Naive B cell (primary cell): ENCODE measurements around the gene MAST4. TPM values are rescaled to one million over a fixed set of nuclear protein-coding genes. Genes with fewer than 3 reads are reported as not detected.

Source experiments
- ATAC-seq, 2 donors: fragments of 150-1000 bp; cut with Tn5 transposase; 2 replicates each; pipeline ENCODE4 v1.10.0; 2021; ENCODE audit warnings: low read depth in 2 of 2, mild to moderate bottlenecking in 2 of 2, moderate library complexity in 2 of 2
- DNase-seq: peaks from one replicate; pipeline ENCODE4 v3.0.0; 2022
- H3K27ac Mint-ChIP-seq, 6 donors: one replicate each; pipeline ENCODE4 v1.8.0; 2020 to 2022; ENCODE audit warnings: mild to moderate bottlenecking in 6 of 6, mixed read lengths in 6 of 6, moderate library complexity in 5 of 6, inconsistent platforms in 2 of 6
- H3K27me3 Mint-ChIP-seq, 3 donors: one replicate each; pipeline ENCODE4 v1.8.0; 2021 to 2022; ENCODE audit warnings: mixed read lengths in 3 of 3, mild to moderate bottlenecking in 1 of 3
- H3K36me3 Mint-ChIP-seq, 2 donors: one replicate each; pipeline ENCODE4 v1.8.0; 2020 to 2022; ENCODE audit warnings: mixed read lengths in 2 of 2, inconsistent platforms in 1 of 2, mild to moderate bottlenecking in 1 of 2
- H3K4me1 Mint-ChIP-seq, 3 donors: one replicate each; pipeline ENCODE4 v1.8.0; 2020 to 2022; ENCODE audit warnings: mixed read lengths in 3 of 3, inconsistent platforms in 1 of 3, mild to moderate bottlenecking in 1 of 3, moderate library complexity in 1 of 3
- H3K4me3 Mint-ChIP-seq, 8 donors: one replicate each; pipeline ENCODE4 v1.8.0; 2020 to 2022; ENCODE audit warnings: mild to moderate bottlenecking in 8 of 8, mixed read lengths in 8 of 8, moderate library complexity in 8 of 8, inconsistent platforms in 2 of 8
- H3K9me3 Mint-ChIP-seq, 7 donors: one replicate each; pipeline ENCODE4 v1.8.0; 2020 to 2022; ENCODE audit warnings: mixed read lengths in 7 of 7, mild to moderate bottlenecking in 5 of 7, inconsistent platforms in 2 of 7, moderate library complexity in 1 of 7
- polyA plus RNA-seq, 6 donors: library from polyadenylated mRNA; unstranded; fragments of 300-500 nt; fragmentation: Illumina TruSeq; gene quantifications; one replicate each; pipeline ENCODE4 v1.2.3, GENCODE V29; 2021; ENCODE audit warnings: low read depth in 6 of 6

The MAST4 gene
- polyA plus RNA-seq, 6 donors from 2014 or later = 0.17 to 2.3 (median 1.3) TPM

GRCh38 chr5:66639037-66639436, 42.8 kb downstream of the MAST4 start:
- Mint-ChIP-seq H3K9me3 (peaks cover 0 to 2% (median 0%) of the 10 kb centered on the region in 7 donors), H3K4me1 (no peaks in the 10 kb centered on the region), H3K4me3 (no peak overlapping the region), H3K27me3 (no peaks in the 10 kb centered on the region), H3K27ac (peak overlapping the region in 1 of 6 donors; percentile 0), H3K36me3 (no peaks in the 10 kb centered on the region)
- DNase-seq (no peak), ATAC-seq (no peak)

GRCh38 chr5:66642538-66642937, 46.3 kb downstream of the MAST4 start:
- H3K4me1 Mint-ChIP-seq = no peaks in the 10 kb centered on the region
- H3K27me3 Mint-ChIP-seq = no peaks in the 10 kb centered on the region
- H3K36me3 Mint-ChIP-seq = no peaks in the 10 kb centered on the region
- H3K27ac Mint-ChIP-seq = no peak overlapping the region
- ATAC-seq (no peak), DNase-seq (no peak)
- peaks cover 0 to 2% (median 0%) of the 10 kb centered on the region in 7 donors for H3K9me3 Mint-ChIP-seq
- no peak overlapping the region for H3K4me3 Mint-ChIP-seq

- peaks cover 0 to 2% (median 0%) of the 10 kb centered on the region in 7 donors for H3K9me3 Mint-ChIP-seq
- H3K27ac Mint-ChIP-seq = no peak overlapping the region
- H3K4me3 Mint-ChIP-seq = no peak overlapping the region
- DNase-seq = no peak
- ATAC-seq = no peak
- H3K36me3 Mint-ChIP-seq = no peaks in the 10 kb centered on the region
- no peaks in the 10 kb centered on the region for H3K4me1 Mint-ChIP-seq
- no peaks in the 10 kb centered on the region for H3K27me3 Mint-ChIP-seq
Observed at GRCh38 chr5:66643387-66643786, 47.2 kb downstream of the MAST4 start.

GRCh38 chr5:66644111-66644510, 47.9 kb downstream of the MAST4 start:
- DNase-seq (no peak), ATAC-seq (no peak)
- H3K4me3 Mint-ChIP-seq = no peak overlapping the region
- H3K4me1 Mint-ChIP-seq = no peaks in the 10 kb centered on the region
- peaks cover 0 to under 1% (median 0%) of the 10 kb centered on the region in 3 donors for H3K27me3 Mint-ChIP-seq
- H3K36me3 Mint-ChIP-seq = no peaks in the 10 kb centered on the region
- no peak overlapping the region for H3K27ac Mint-ChIP-seq
- peaks cover 0 to 3% (median 0%) of the 10 kb centered on the region in 7 donors for H3K9me3 Mint-ChIP-seq

GRCh38 chr5:66645039-66645438, 48.8 kb downstream of the MAST4 start:
- Mint-ChIP-seq H3K4me1 (no peaks in the 10 kb centered on the region), H3K36me3 (no peaks in the 10 kb centered on the region), H3K27me3 (peaks cover 0 to 6% (median 0%) of the 10 kb centered on the region in 3 donors), H3K4me3 (no peak overlapping the region), H3K27ac (no peak overlapping the region), H3K9me3 (peaks cover 0 to 3% (median 0%) of the 10 kb centered on the region in 7 donors)
- ATAC-seq (no peak), DNase-seq (no peak)

GRCh38 chr5:66646570-66646969, 50.4 kb downstream of the MAST4 start:
- peaks cover 0 to 6% (median 0%) of the 10 kb centered on the region in 3 donors for H3K27me3 Mint-ChIP-seq
- no peak overlapping the region for H3K27ac Mint-ChIP-seq
- no peak for DNase-seq
- no peaks in the 10 kb centered on the region for H3K36me3 Mint-ChIP-seq
- no peaks in the 10 kb centered on the region for H3K4me1 Mint-ChIP-seq
- peaks cover 0 to 8% (median 5%) of the 10 kb centered on the region in 7 donors for H3K9me3 Mint-ChIP-seq
- no peak overlapping the region for H3K4me3 Mint-ChIP-seq
- ATAC-seq = no peak

- H3K27ac Mint-ChIP-seq = peak overlapping the region in 1 of 6 donors; percentile 47
Observed at GRCh38 chr5:66647146-66647856, 51.1 kb downstream of the MAST4 start.

GRCh38 chr5:66652818-66653217, 56.6 kb downstream of the MAST4 start:
- H3K4me3 Mint-ChIP-seq = no peak overlapping the region
- no peaks in the 10 kb centered on the region for H3K36me3 Mint-ChIP-seq
- DNase-seq = no peak
- H3K4me1 Mint-ChIP-seq = no peaks in the 10 kb centered on the region
- no peak overlapping the region for H3K27ac Mint-ChIP-seq
- H3K9me3 Mint-ChIP-seq = peaks cover 0 to 13% (median 8%) of the 10 kb centered on the region in 7 donors
- peaks cover 0 to 6% (median 0%) of the 10 kb centered on the region in 3 donors for H3K27me3 Mint-ChIP-seq
- ATAC-seq = no peak

More at GRCh38 chr5:66647146-66647856, 51.1 kb downstream of the MAST4 start:
- H3K36me3 Mint-ChIP-seq = no peaks in the 10 kb centered on the region
- no peak for ATAC-seq
- peaks cover 0 to 13% (median 8%) of the 10 kb centered on the region in 7 donors for H3K9me3 Mint-ChIP-seq
- H3K4me1 Mint-ChIP-seq = no peaks in the 10 kb centered on the region
- no peak overlapping the region for H3K4me3 Mint-ChIP-seq
- no peak for DNase-seq
- H3K27me3 Mint-ChIP-seq = peaks cover 0 to 6% (median 0%) of the 10 kb centered on the region in 3 donors

GRCh38 chr5:66653325-66653724, 57.1 kb downstream of the MAST4 start:
- Mint-ChIP-seq H3K27ac (no peak overlapping the region), H3K4me1 (no peaks in the 10 kb centered on the region), H3K36me3 (no peaks in the 10 kb centered on the region), H3K4me3 (no peak overlapping the region), H3K9me3 (peaks cover 0 to 13% (median 8%) of the 10 kb centered on the region in 7 donors), H3K27me3 (peaks cover 0 to 6% (median 0%) of the 10 kb centered on the region in 3 donors)
- ATAC-seq (no peak), DNase-seq (no peak)

- Mint-ChIP-seq H3K27me3 (peaks cover 0 to 5% (median 0%) of the 10 kb centered on the region in 3 donors), H3K4me1 (no peaks in the 10 kb centered on the region), H3K27ac (no peak overlapping the region), H3K4me3 (no peak overlapping the region), H3K36me3 (no peaks in the 10 kb centered on the region), H3K9me3 (peaks cover 0 to 12% (median 7%) of the 10 kb centered on the region in 7 donors)
- DNase-seq (no peak), ATAC-seq (no peak)
Observed at GRCh38 chr5:66655395-66656324, 59.5 kb downstream of the MAST4 start.

- Mint-ChIP-seq H3K4me3 (no peak overlapping the region), H3K36me3 (no peaks in the 10 kb centered on the region), H3K9me3 (peaks cover 0 to 3% (median 1%) of the 10 kb centered on the region in 7 donors), H3K27me3 (peaks cover 0 to 11% (median 6%) of the 10 kb centered on the region in 3 donors), H3K4me1 (no peaks in the 10 kb centered on the region), H3K27ac (no peak overlapping the region)
- DNase-seq (no peak), ATAC-seq (no peak)
Observed at GRCh38 chr5:66658516-66658915, 62.3 kb downstream of the MAST4 start.

- Mint-ChIP-seq H3K36me3 (no peaks in the 10 kb centered on the region), H3K9me3 (peaks cover 0 to 8% (median 2%) of the 10 kb centered on the region in 7 donors), H3K4me1 (no peaks in the 10 kb centered on the region), H3K27ac (no peak overlapping the region), H3K27me3 (peaks cover 5 to 15% (median 14%) of the 10 kb centered on the region in 3 donors), H3K4me3 (no peak overlapping the region)
- no peak for ATAC-seq
- DNase-seq = no peak
Observed at GRCh38 chr5:66659780-66660179, 63.6 kb downstream of the MAST4 start.

GRCh38 chr5:66660396-66660795, 64.2 kb downstream of the MAST4 start:
- DNase-seq = no peak
- Mint-ChIP-seq H3K27me3 (peaks cover 5 to 20% (median 14%) of the 10 kb centered on the region in 3 donors), H3K36me3 (no peaks in the 10 kb centered on the region), H3K4me1 (no peaks in the 10 kb centered on the region), H3K27ac (no peak overlapping the region), H3K9me3 (peaks cover 0 to 10% (median 2%) of the 10 kb centered on the region in 7 donors), H3K4me3 (no peak overlapping the region)
- ATAC-seq = no peak
